Neural crest cell (in vitro differentiated cells): ENCODE data around the gene OR52A5. TPM values are rescaled to one million over a fixed set of nuclear protein-coding genes. Genes with fewer than 3 reads are reported as not detected.

Source experiments
- DNase-seq: peaks from one replicate; pipeline ENCODE4 v3.0.0; 2021; ENCODE audit warnings: low read depth, mixed read lengths, low spot score
- H3K27ac Mint-ChIP-seq: one replicate; pipeline ENCODE4 v1.8.0; 2021; ENCODE audit warnings: mild to moderate bottlenecking, mixed read lengths; ENCODE audit not compliant: unreplicated experiment
- H3K27me3 Mint-ChIP-seq: 2 replicates; pipeline ENCODE4 v1.8.0; 2021; ENCODE audit warnings: low read depth, mild to moderate bottlenecking, mixed read lengths
- H3K36me3 Mint-ChIP-seq: 2 replicates; pipeline ENCODE4 v1.8.0; 2021; ENCODE audit warnings: low read depth, mild to moderate bottlenecking, mixed read lengths
- H3K4me1 Mint-ChIP-seq: 2 replicates; pipeline ENCODE4 v1.8.0; 2021; ENCODE audit warnings: mixed read lengths
- H3K4me3 Mint-ChIP-seq: one replicate; pipeline ENCODE4 v1.8.0; 2021; ENCODE audit warnings: mild to moderate bottlenecking, mixed read lengths
- H3K9me3 Mint-ChIP-seq: 2 replicates; pipeline ENCODE4 v1.8.0; 2021; ENCODE audit warnings: mixed read lengths
- CTCF ChIP-seq: fragments of 200-600 bp; sonication (generic); conservative IDR thresholded peaks from 2 replicates; pipeline ENCODE4 v1.5.0; 2021; ENCODE audit warnings: antibody characterized with exemption, mild to moderate bottlenecking
- total RNA-seq: library from RNA; stranded (reverse); gene quantifications from 2 replicates; pipeline ENCODE4 v1.2.1, GENCODE V29; 2021

The OR52A5 gene
- total RNA-seq, 1 donor from 2014 or later, result not detected

GRCh38 chr11:5118893-5119292, 19.3 kb downstream of the OR52A5 start:
- H3K27ac Mint-ChIP-seq, result no peak overlapping the region

GRCh38 chr11:5117588-5117987, 20.6 kb downstream of the OR52A5 start:
- no peaks in the 10 kb centered on the region for H3K9me3 Mint-ChIP-seq

More at GRCh38 chr11:5118893-5119292, 19.3 kb downstream of the OR52A5 start:
- no peak overlapping the region for H3K4me3 Mint-ChIP-seq
- H3K9me3 Mint-ChIP-seq, result no peaks in the 10 kb centered on the region
- peaks cover 18% of the 10 kb centered on the region for H3K27me3 Mint-ChIP-seq
- TF ChIP-seq CTCF, result no peak
- no peaks in the 10 kb centered on the region for H3K36me3 Mint-ChIP-seq
- no peak for DNase-seq
- H3K4me1 Mint-ChIP-seq, result no peaks in the 10 kb centered on the region

GRCh38 chr11:5115339-5115738, 22.8 kb downstream of the OR52A5 start:
- Mint-ChIP-seq H3K27ac (no peak overlapping the region), H3K36me3 (no peaks in the 10 kb centered on the region)
- no peak for TF ChIP-seq CTCF

More at GRCh38 chr11:5117588-5117987, 20.6 kb downstream of the OR52A5 start:
- no peak for TF ChIP-seq CTCF
- no peak for DNase-seq
- Mint-ChIP-seq H3K27me3 (peaks cover 8% of the 10 kb centered on the region), H3K27ac (no peak overlapping the region), H3K36me3 (no peaks in the 10 kb centered on the region), H3K4me3 (no peak overlapping the region), H3K4me1 (no peaks in the 10 kb centered on the region)

GRCh38 chr11:5107285-5107684, 30.9 kb downstream of the OR52A5 start:
- Mint-ChIP-seq H3K27ac (no peak overlapping the region), H3K36me3 (no peaks in the 10 kb centered on the region), H3K27me3 (peaks cover 24% of the 10 kb centered on the region), H3K4me3 (no peak overlapping the region), H3K4me1 (no peaks in the 10 kb centered on the region), H3K9me3 (no peaks in the 10 kb centered on the region)
- DNase-seq, result no peak
- TF ChIP-seq CTCF, result no peak

More at GRCh38 chr11:5115339-5115738, 22.8 kb downstream of the OR52A5 start:
- H3K27me3 Mint-ChIP-seq, result peaks cover 9% of the 10 kb centered on the region
- H3K4me1 Mint-ChIP-seq, result no peaks in the 10 kb centered on the region
- no peak for DNase-seq
- no peaks in the 10 kb centered on the region for H3K9me3 Mint-ChIP-seq
- no peak overlapping the region for H3K4me3 Mint-ChIP-seq

GRCh38 chr11:5103066-5103465, 35.1 kb downstream of the OR52A5 start:
- H3K27ac Mint-ChIP-seq, result no peak overlapping the region
- no peaks in the 10 kb centered on the region for H3K9me3 Mint-ChIP-seq
- H3K4me3 Mint-ChIP-seq, result no peak overlapping the region
- peaks cover 35% of the 10 kb centered on the region for H3K27me3 Mint-ChIP-seq
- no peak for DNase-seq
- no peaks in the 10 kb centered on the region for H3K36me3 Mint-ChIP-seq
- H3K4me1 Mint-ChIP-seq, result no peaks in the 10 kb centered on the region
- no peak for TF ChIP-seq CTCF

- Mint-ChIP-seq H3K4me3 (no peak overlapping the region), H3K4me1 (no peaks in the 10 kb centered on the region), H3K27me3 (peaks cover 33% of the 10 kb centered on the region), H3K27ac (no peak overlapping the region), H3K36me3 (no peaks in the 10 kb centered on the region), H3K9me3 (no peaks in the 10 kb centered on the region)
- DNase-seq, result no peak
- no peak for TF ChIP-seq CTCF
These were observed 35.9 kb downstream of the OR52A5 start for GRCh38 chr11:5102246-5102645.
